Measurements from ENCODE around the gene ANKRD2.
A peak's percentile ranks its signal among the peaks of the same experiment; 100 is the strongest.

Gene ANKRD2

GRCh38 chr10:97607095-97607636 is 34.6 kb downstream of the ANKRD2 start:
- Histone ChIP-seq H3K27me3 (ENCODE audit: insufficient read depth, low read length, poor library complexity, severe bottlenecking) (no peaks in the 10 kb centered on the region), H3K9ac (ENCODE audit: low read depth, low read length, poor library complexity, severe bottlenecking) (no peak overlapping the region), H3K79me2 (ENCODE audit: insufficient read depth, low read length) (no peaks in the 10 kb centered on the region), H3F3A (ENCODE audit: low read depth) (no peaks in the 10 kb centered on the region), H3K4me1 (ENCODE audit: insufficient read depth, low read length, poor library complexity, severe bottlenecking) (no peaks in the 10 kb centered on the region), H3K36me3 (ENCODE audit: insufficient read depth, low read length) (no peaks in the 10 kb centered on the region), H3K4me2 (ENCODE audit: low read depth, low read length, poor library complexity, severe bottlenecking) (no peak overlapping the region), H2AFZ (ENCODE audit: low read length) (no peak overlapping the region), H3K4me3 (ENCODE audit: low read length, poor library complexity, severe bottlenecking) (no peak overlapping the region), H3K9me3 (ENCODE audit: insufficient read depth, low read depth, low read length) (no peaks in the 10 kb centered on the region), H4K20me1 (ENCODE audit: insufficient read depth, low read length, poor library complexity, severe bottlenecking) (no peaks in the 10 kb centered on the region), H3K9me2 (replicated peaks; ENCODE audit: low read depth, low read length) (no peaks in the 10 kb centered on the region)
- TF ChIP-seq CTCF (conservative IDR thresholded peaks at IDR 0.05; ENCODE audit: low read length): no peak
- no peak for TF ChIP-seq EZH2phosphoT487 (IDR thresholded peaks at IDR 0.05; ENCODE audit: borderline replicate concordance)

- H3K9ac ChIP-seq (ENCODE audit: low read depth, low read length, poor library complexity, severe bottlenecking): no peak overlapping the region
- H3K79me2 ChIP-seq (ENCODE audit: insufficient read depth, low read length): no peaks in the 10 kb centered on the region
- H3K36me3 ChIP-seq (ENCODE audit: insufficient read depth, low read length): no peaks in the 10 kb centered on the region
- H3F3A ChIP-seq (ENCODE audit: low read depth): no peaks in the 10 kb centered on the region
- TF ChIP-seq CTCF (conservative IDR thresholded peaks at IDR 0.05; ENCODE audit: low read length) (no peak), EZH2phosphoT487 (IDR thresholded peaks at IDR 0.05; ENCODE audit: borderline replicate concordance) (no peak)
- H4K20me1 ChIP-seq (ENCODE audit: insufficient read depth, low read length, poor library complexity, severe bottlenecking): no peaks in the 10 kb centered on the region
- H3K4me1 ChIP-seq (ENCODE audit: insufficient read depth, low read length, poor library complexity, severe bottlenecking): no peaks in the 10 kb centered on the region
- no peaks in the 10 kb centered on the region for H3K9me3 ChIP-seq (ENCODE audit: insufficient read depth, low read depth, low read length)
- H3K9me2 ChIP-seq (replicated peaks; ENCODE audit: low read depth, low read length): no peaks in the 10 kb centered on the region
- no peak overlapping the region for H2AFZ ChIP-seq (ENCODE audit: low read length)
- no peak overlapping the region for H3K4me3 ChIP-seq (ENCODE audit: low read length, poor library complexity, severe bottlenecking)
- H3K27me3 ChIP-seq (ENCODE audit: insufficient read depth, low read length, poor library complexity, severe bottlenecking): no peaks in the 10 kb centered on the region
- no peak overlapping the region for H3K4me2 ChIP-seq (ENCODE audit: low read depth, low read length, poor library complexity, severe bottlenecking)
These were observed 36.5 kb downstream of the ANKRD2 start for GRCh38 chr10:97608991-97609561.

GRCh38 chr10:97611473-97611872 is 38.9 kb downstream of the ANKRD2 start:
- no peak overlapping the region for H3K4me3 ChIP-seq (ENCODE audit: low read length, poor library complexity, severe bottlenecking)
- no peaks in the 10 kb centered on the region for H3K9me2 ChIP-seq (replicated peaks; ENCODE audit: low read depth, low read length)
- H3K36me3 ChIP-seq (ENCODE audit: insufficient read depth, low read length): no peaks in the 10 kb centered on the region
- H3K9ac ChIP-seq (ENCODE audit: low read depth, low read length, poor library complexity, severe bottlenecking): no peak overlapping the region
- H3F3A ChIP-seq (ENCODE audit: low read depth): no peaks in the 10 kb centered on the region
- H3K4me1 ChIP-seq (ENCODE audit: insufficient read depth, low read length, poor library complexity, severe bottlenecking): no peaks in the 10 kb centered on the region
- no peaks in the 10 kb centered on the region for H3K79me2 ChIP-seq (ENCODE audit: insufficient read depth, low read length)
- H4K20me1 ChIP-seq (ENCODE audit: insufficient read depth, low read length, poor library complexity, severe bottlenecking): no peaks in the 10 kb centered on the region
- H3K27me3 ChIP-seq (ENCODE audit: insufficient read depth, low read length, poor library complexity, severe bottlenecking): no peaks in the 10 kb centered on the region
- H3K4me2 ChIP-seq (ENCODE audit: low read depth, low read length, poor library complexity, severe bottlenecking): no peak overlapping the region
- no peak for TF ChIP-seq EZH2phosphoT487 (IDR thresholded peaks at IDR 0.05; ENCODE audit: borderline replicate concordance)
- no peak for TF ChIP-seq CTCF (conservative IDR thresholded peaks at IDR 0.05; ENCODE audit: low read length)
- H2AFZ ChIP-seq (ENCODE audit: low read length): 0 out of 2 replicates have a peak overlapping the region, but pooled peaks have one; percentile 21
- no peaks in the 10 kb centered on the region for H3K9me3 ChIP-seq (ENCODE audit: insufficient read depth, low read depth, low read length)

All from Loucy (cell line).